Measurements from ENCODE around the gene PODXL. TPM values are rescaled to one million over a fixed set of nuclear protein-coding genes. Genes with fewer than 3 reads are reported as not detected.

Gene PODXL
- total and polyA plus RNA-seq, 2 of the 8 experiments (the other 6 are each of a cell fraction or from before 2014, with no cell fraction given), result 638 to 925 TPM

- Histone ChIP-seq H3K23ac (ENCODE audit: insufficient read length) (no peak overlapping the region), H2BK120ac (replicated peaks; ENCODE audit: low read depth, low read length) (no peak overlapping the region), H4K20me1 (replicated peaks in 1 of 2; ENCODE audit: control insufficient read depth in 1 of 2, insufficient read depth in 2 of 2, low read length in 2 of 2) (peaks cover 43 to 51% of the 10 kb centered on the region in 2 experiments), H2BK20ac (ENCODE audit: low read length) (no peak overlapping the region), H3K9ac (replicated peaks in 1 of 4; ENCODE audit: extremely low read depth in 1 of 4, low read depth in 3 of 4, low read length in 3 of 4) (no peak overlapping the region; a peak in 1 of 7 replicates), H4K8ac (ENCODE audit: extremely low read depth, insufficient read depth, low read length) (no peak overlapping the region), H3K23me2 (ENCODE audit: low read depth, low read length) (no peaks in the 10 kb centered on the region), H3K79me1 (ENCODE audit: low read depth, low read length) (peaks cover 14% of the 10 kb centered on the region), H3K14ac (ENCODE audit: insufficient read length) (no peak overlapping the region), H2BK5ac (ENCODE audit: low read depth, low read length) (0 out of 2 replicates have a peak overlapping the region, but pooled peaks have one; percentile 21), H3K4me3 (ENCODE audit: extremely low read depth in 1 of 4, insufficient read depth in 2 of 4, low read depth in 3 of 4, low read length in 4 of 4) (no peak overlapping the region), H2BK15ac (ENCODE audit: low read length) (no peak overlapping the region), H3K27ac (ENCODE audit: low read depth, low read length) (no peak overlapping the region), H3K56ac (replicated peaks; ENCODE audit: insufficient read length, low read depth, low read length) (no peak overlapping the region), H4K91ac (replicated peaks; ENCODE audit: insufficient read length, low read length) (no peak overlapping the region), H3K79me2 (ENCODE audit: control insufficient read depth in 1 of 2, insufficient read depth in 2 of 2, low read length in 2 of 2) (peaks cover 34 to 95% of the 10 kb centered on the region in 2 experiments; a peak in 3 of 4 replicates), H4K5ac (ENCODE audit: insufficient read length, low read depth, low read length) (no peak overlapping the region), H3K9me3 (ENCODE audit: insufficient read depth in 2 of 2, low read depth in 1 of 2, low read length in 1 of 2) (no peaks in the 10 kb centered on the region), H2AFZ (ENCODE audit: low read length) (no peak overlapping the region), H3K27me3 (replicated peaks in 1 of 4; ENCODE audit: control insufficient read depth in 3 of 4, extremely low read depth in 1 of 4, insufficient read depth in 3 of 4, low read length in 3 of 4) (no peaks in the 10 kb centered on the region), H3K4me1 (replicated peaks in 1 of 4; ENCODE audit: control insufficient read depth in 3 of 4, insufficient read depth in 4 of 4, low read length in 3 of 4) (peaks cover 3 to 27% (median 21%) of the 10 kb centered on the region in 4 experiments), H3K4me2 (ENCODE audit: insufficient read depth in 1 of 2, low read depth in 2 of 2, low read length in 2 of 2) (peak overlapping the region in 1 of 2 experiments; percentile 10; a peak in 1 of 4 replicates), H3K18ac (ENCODE audit: extremely low read depth, low read length) (no peak overlapping the region), H3K4ac (replicated peaks; ENCODE audit: insufficient read length, low read depth, low read length) (no peak overlapping the region), H2BK12ac (ENCODE audit: low read depth, low read length) (no peak overlapping the region), H2AK5ac (ENCODE audit: low read depth, low read length) (no peak overlapping the region), H3K36me3 (ENCODE audit: control insufficient read depth in 2 of 4, insufficient read depth in 4 of 4, low read length in 3 of 4) (peaks cover 0 to 57% (median 6%) of the 10 kb centered on the region in 4 experiments; a peak in 5 of 8 replicates)
- POLR2A ChIA-PET (ENCODE audit: partially characterized antibody), result interaction anchor here (0.7 to 1.0 kb wide), 2 partner anchors 11 to 19 kb away, joined by 3 to 5 read pairs; no protein-coding TSS in a partner anchor
- 67% methylated on average over 4 of the region's 4 CpGs; no CpG with 5 or more reads in 1 of the 2 experiments for WGBS, 2 experiments (ENCODE audit: extremely low coverage in 1 of 2, insufficient coverage in 1 of 2, insufficient read length in 1 of 2, insufficient replicate concordance in 2 of 2, low coverage in 1 of 2, low lambda C conversion rate in 2 of 2, missing lambda C conversion rate in 1 of 2)
- CTCF ChIA-PET (ENCODE audit: partially characterized antibody), result interaction anchor here (0.6 to 2.3 kb wide), 7 partner anchors 10 to 882 kb away, joined by 3 to 11 read pairs (median 4); no protein-coding TSS in a partner anchor
- FAIRE-seq (no peak), DNase-seq (ENCODE audit: low read depth in 1 of 2, low spot score in 2 of 2) (no peak)
- TF ChIP-seq HDAC2 (IDR thresholded peaks at IDR 0.05; ENCODE audit: borderline replicate concordance in 1 of 2, low read depth in 2 of 2, low read length in 2 of 2) (no peak), MAFK (IDR thresholded peaks at IDR 0.05; ENCODE audit: low read depth, low read length) (no peak), POLR2A (IDR thresholded peaks at IDR 0.05; ENCODE audit: control extremely low read depth in 1 of 2, low read depth in 2 of 2, low read length in 2 of 2) (no peak)
These were observed 29.0 kb downstream of the PODXL start for GRCh38 chr7:131527456-131527855.

All from H1 (cell line).